ENCODE measurements around the gene CHSY1.

DNA sequence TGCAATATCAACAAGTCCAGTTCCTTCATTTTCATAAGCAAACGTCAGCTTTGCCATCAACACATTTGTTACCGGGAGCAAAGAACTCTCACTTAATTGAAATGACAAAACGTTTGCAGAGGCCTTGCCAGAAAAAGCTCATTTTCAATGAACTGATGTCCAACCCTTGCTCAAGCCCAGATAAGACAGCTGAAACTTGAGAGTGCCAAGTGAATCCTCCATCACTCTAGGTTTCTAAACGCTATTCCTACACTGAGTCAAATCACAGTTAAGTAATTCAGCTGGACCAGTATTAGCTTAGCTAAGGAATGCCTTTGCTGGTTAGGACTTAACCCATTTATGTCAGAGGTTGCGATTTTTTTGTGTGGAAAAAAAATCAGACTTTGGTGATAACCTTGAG, 11.5 kb downstream of the CHSY1 start:
- TF ChIP-seq POLR2AphosphoS5 (IDR thresholded peaks at IDR 0.05; ENCODE audit: low read depth, low read length) (no peak), SIN3A (IDR thresholded peaks at IDR 0.05; ENCODE audit: borderline replicate concordance, insufficient read depth, low read length) (no peak), TAF1 (IDR thresholded peaks at IDR 0.05; ENCODE audit: borderline replicate concordance, insufficient read depth, low read length) (no peak), REST (IDR thresholded peaks at IDR 0.05; ENCODE audit: insufficient read depth in 1 of 2, low read depth in 2 of 2, low read length in 2 of 2) (no peak), FOXP2 (optimal IDR thresholded peaks at IDR 0.05; ENCODE audit: borderline replicate concordance, extremely low read depth, extremely low read length, insufficient read depth) (no peak)

All from PFSK-1 (cell line).